Measurements from ENCODE around the gene FMN1.

The FMN1 gene

GRCh38 chr15:32746116-32746857 is 448.2 kb downstream of the FMN1 start:
- DNase-seq: no peak

GRCh38 chr15:32743411-32744140 is 450.9 kb downstream of the FMN1 start:
- no peak for DNase-seq

GRCh38 chr15:32739522-32740063 is 454.9 kb downstream of the FMN1 start:
- DNase-seq: no peak

- DNase-seq: no peak
Observed at GRCh38 chr15:32738666-32739065, 455.8 kb downstream of the FMN1 start.

GRCh38 chr15:32737304-32737703 is 457.2 kb downstream of the FMN1 start:
- DNase-seq: no peak

GRCh38 chr15:32736701-32737061 is 457.8 kb downstream of the FMN1 start:
- DNase-seq: no peak

GRCh38 chr15:32735989-32736700 is 458.4 kb downstream of the FMN1 start:
- DNase-seq: no peak

GRCh38 chr15:32733281-32733680 is 461.2 kb downstream of the FMN1 start:
- DNase-seq: no peak

- DNase-seq: no peak
Observed at GRCh38 chr15:32732574-32733157, 461.8 kb downstream of the FMN1 start.

- no peak for DNase-seq
Observed at GRCh38 chr15:32730677-32731654, 463.5 kb downstream of the FMN1 start.

DNA sequence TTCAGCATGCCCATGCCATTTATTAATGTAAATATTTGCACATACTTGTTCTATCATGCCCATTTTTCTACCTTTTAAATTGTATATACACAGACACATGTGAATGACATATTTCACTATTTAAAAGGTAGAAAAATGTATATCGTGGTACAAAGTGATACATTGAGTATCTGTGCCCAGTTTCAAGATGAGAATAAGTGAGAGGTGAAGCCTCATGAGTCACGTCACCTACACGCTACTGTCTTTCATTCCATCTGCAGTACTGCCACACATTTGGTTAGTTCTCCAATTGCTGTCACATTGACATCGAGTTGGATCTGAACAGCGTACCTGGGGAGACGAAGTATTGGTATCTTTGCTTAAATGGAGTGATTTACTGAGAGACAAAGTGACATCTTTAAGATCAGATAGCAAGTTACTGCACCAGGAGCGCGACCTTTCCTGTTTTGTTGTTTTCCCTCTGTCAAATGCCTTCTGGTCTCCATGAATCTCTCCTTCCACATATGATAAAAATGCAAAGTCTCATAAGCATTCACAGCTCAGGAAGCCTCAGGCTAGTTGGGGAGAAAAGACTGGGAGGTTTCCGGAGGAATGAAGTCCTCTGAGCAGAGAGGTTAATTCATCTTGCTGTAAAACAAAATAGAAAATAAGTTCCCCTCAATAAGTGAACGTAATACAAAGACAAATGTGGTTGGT is 464.7 kb downstream of the FMN1 start:
- no peak for DNase-seq

DNA sequence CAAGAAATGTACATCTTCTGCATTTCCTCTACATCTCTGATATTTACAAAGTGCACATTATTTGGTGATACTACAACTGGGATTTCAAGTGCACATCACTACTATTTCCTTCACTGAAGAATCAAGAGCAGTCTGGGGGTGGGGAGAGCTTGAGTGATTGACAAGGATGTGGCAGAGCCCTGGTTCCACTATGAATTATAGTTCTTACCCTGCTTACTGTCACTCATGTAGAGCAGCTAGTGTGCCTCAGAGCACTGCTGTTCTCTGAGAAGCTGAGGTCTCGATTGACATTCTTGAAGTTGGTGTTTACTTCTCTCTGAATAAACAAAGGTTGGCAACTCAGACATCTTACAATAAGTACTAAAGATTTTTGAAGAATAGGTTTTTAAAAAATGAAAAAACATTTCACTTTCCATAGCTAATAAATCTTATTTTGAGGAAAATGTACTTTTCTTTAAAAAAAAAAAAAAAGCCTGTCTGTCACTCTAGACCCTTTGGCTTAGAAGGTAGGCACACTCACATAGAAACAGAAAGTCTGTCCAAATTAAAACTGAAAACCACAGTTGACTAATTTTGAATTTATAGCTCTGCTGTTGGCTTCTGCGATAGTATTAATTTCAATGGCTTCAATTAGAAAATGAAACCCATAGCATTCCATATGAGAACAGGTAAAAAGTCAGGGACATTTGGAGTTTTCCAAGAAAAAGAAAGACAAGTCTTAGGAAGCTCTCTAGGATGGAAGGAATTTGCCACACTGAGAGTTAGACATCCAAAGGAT is 471.2 kb downstream of the FMN1 start:
- DNase-seq: no peak

- DNase-seq: no peak
Observed at GRCh38 chr15:32722136-32722535, 472.4 kb downstream of the FMN1 start.

GRCh38 chr15:32721596-32721995 is 472.9 kb downstream of the FMN1 start:
- no peak for DNase-seq

DNA sequence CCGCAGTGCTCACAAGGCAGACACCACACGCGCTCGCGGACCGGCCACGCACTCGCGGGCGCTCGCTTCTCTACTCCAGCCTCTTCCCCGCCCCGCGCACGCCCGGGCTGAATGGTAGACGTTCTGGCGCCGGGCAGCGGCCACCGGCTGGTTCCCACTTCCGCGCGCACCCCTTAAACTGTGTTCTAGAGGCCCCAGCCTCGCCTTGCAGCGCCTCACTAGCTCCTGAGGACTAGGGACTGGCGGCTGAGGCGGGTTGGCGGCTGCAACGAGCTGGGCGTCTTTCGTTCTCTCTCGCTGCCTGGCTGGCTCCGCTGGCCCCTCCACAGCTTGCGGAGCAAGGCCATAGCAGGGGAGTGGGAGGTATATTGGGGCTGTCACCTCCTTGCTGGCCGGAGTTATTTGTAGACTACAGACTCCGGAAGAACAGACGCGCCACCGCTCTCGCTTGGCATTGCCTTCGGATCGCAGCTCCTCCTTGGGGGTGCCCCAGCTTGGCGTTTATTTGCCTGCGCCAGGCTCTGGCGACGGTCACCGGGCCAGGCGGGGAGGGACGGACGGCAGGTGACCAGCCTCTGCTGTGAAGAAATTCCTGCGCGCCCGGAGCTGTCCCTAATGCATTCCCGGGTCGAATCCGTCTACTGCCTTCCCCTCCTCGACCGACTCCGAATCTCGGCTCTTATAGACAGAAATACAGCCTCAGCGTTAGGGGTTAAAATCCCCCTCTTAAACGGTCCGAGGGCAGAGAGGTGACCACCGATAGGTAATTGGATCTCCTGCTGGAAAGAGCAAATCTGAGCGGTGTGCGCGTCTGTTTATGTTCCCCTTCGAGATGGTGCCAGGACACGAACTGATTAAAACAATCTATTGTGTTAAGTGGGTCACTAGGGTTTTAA is 475.4 kb downstream of the FMN1 start:
- DNase-seq: no peak

DNA sequence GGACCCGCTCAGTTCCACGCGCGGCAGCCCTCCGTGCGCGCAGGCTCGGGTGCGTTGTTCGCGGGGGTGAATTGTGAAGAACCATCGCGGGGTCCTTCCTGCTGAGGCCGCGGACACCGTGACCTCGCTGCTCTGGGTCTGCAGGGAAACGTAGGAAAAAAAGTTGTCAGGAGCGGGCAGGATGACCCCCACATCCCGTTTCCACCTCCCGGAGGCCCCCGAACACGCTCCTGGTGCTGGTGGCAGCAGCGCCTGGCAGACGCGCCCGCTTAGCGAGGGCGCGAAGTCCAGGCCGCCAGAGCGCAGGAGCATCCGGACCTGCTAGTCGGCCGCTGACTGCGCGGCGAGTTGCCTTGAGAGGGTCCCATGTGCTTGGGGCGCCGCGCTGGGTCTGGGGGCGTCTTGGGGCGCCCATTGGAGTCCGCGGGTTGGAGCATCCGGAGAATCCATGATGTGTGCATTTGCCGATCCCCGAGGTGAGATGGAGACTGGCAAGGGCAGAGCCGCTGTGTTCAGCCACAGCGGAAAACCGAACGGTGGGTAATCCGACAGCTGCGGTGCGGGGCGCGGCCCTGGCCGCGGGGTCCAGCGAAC is 476.2 kb downstream of the FMN1 start:
- no peak for DNase-seq

DNA sequence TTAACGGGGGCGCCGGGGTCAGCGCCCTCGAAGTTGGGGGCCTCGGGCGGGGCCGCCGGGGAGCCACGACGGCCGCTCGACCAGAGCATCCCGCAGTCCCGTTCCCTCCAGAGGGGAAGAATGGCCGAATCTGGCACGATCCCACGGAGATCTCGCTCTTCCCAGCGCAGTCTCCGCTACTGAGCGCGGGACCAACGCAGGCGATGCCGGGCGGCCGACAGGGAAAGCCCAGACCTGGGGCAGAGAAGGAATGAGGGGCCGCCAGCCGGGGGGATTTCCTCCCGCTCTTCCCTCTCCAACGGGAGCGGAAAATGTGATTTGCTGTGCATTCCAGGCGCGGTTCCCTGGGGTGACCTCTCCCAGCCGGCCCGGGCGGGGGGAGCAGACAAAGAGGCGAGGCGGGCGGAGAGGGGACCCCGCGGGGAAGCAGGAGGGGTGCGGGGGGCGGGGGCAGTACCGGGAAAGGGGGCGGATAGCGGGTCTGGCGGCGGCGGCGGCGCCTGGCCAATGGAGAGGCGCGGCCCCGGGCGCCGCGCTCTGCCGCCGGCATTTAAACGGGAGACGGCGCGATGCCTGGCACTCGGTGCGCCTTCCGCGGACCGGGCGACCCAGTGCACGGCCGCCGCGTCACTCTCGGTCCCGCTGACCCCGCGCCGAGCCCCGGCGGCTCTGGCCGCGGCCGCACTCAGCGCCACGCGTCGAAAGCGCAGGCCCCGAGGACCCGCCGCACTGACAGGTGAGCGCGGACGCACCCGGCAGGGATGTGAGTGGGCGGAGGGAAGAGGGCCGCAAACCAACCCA is 476.9 kb downstream of the FMN1 start, which contains the start of gene GREM1:
TSS of gene GREM1 (plus strand) at position 579 of the 801 bp plus-strand sequence. CDS start 12,687 bp downstream, outside the sequence.
- no peak for DNase-seq

GRCh38 chr15:32716915-32717425 is 477.5 kb downstream of the FMN1 start:
- no peak for DNase-seq
